PC-3 (cell line): ENCODE results near the gene ICOSLG. TPM values are rescaled to one million over a fixed set of nuclear protein-coding genes. Genes with fewer than 3 reads are reported as not detected.

Experiments
- ATAC-seq: fragments of 200-7000 bp; cut with Tn5 transposase; 2 replicates; pipeline ENCODE4 v1.9.1; 2020; ENCODE audit warnings: mild to moderate bottlenecking, moderate library complexity
- BruUV-seq: library from RNA; stranded (reverse); fragments of 400-500 nt; replicated peaks from 2 replicates; lab custom pipeline; 2021; lab: Mats Ljungman, UMichigan
- CTCF ChIA-PET: fragments of 300-600 bp; sonication (Branson Sonifier 250); formaldehyde crosslinking; loops from one replicate; lab custom pipeline; 2022; ENCODE audit warnings: antibody characterized with exemption; lab: Charles Lee
- POLR2A ChIA-PET: fragments of 300-600 bp; sonication (Branson Sonifier 250); formaldehyde crosslinking; loops from one replicate; lab custom pipeline; 2022; ENCODE audit warnings: antibody characterized with exemption; ENCODE audit not compliant: unreplicated experiment; lab: Charles Lee
- DNase-seq: peaks from one replicate; pipeline ENCODE4 v3.0.0-alpha.2; 2015
- H2AFZ ChIP-seq: fragments of 300-600 bp; sonication (generic); 2 replicates; pipeline ENCODE4 v1.6.0; 2016; ENCODE audit warnings: antibody characterized with exemption, low read length
- H3F3A ChIP-seq: fragments of 300-600 bp; sonication (generic); one replicate; pipeline ENCODE4 v1.6.0; 2017; ENCODE audit warnings: antibody characterized with exemption, low read length, control low read depth, mild to moderate bottlenecking; ENCODE audit not compliant: unreplicated experiment
- H3K27ac ChIP-seq: fragments of 300-600 bp; sonication (generic); 2 replicates; pipeline ENCODE4 v1.5.1; 2016; ENCODE audit warnings: mild to moderate bottlenecking, low read length
- H3K27me3 ChIP-seq: fragments of 300-600 bp; sonication (generic); 2 replicates; pipeline ENCODE4 v1.6.1; 2016; ENCODE audit warnings: low read length, mixed read lengths
- H3K36me3 ChIP-seq: fragments of 300-600 bp; sonication (generic); 2 replicates; pipeline ENCODE4 v1.6.1; 2016; ENCODE audit warnings: low read depth, mixed run types, low read length, mixed read lengths
- H3K4me1 ChIP-seq: fragments of 300-600 bp; sonication (generic); 2 replicates; pipeline ENCODE4 v1.5.1; 2016; ENCODE audit warnings: low read length; ENCODE audit not compliant: insufficient read depth
- H3K4me2 ChIP-seq: fragments of 300-600 bp; sonication (generic); 2 replicates; pipeline ENCODE4 v1.6.0; 2016; ENCODE audit warnings: low read length
- H3K4me3 ChIP-seq: fragments of 300-600 bp; sonication (generic); 2 replicates; pipeline ENCODE4 v1.5.1; 2016; ENCODE audit warnings: mild to moderate bottlenecking, low read length, mixed read lengths
- H3K79me2 ChIP-seq: fragments of 300-600 bp; sonication (generic); 2 replicates; pipeline ENCODE4 v1.6.1; 2017; ENCODE audit warnings: low read length, mixed read lengths
- H3K9ac ChIP-seq: fragments of 300-600 bp; sonication (generic); 2 replicates; pipeline ENCODE4 v1.6.0; 2016; ENCODE audit warnings: mild to moderate bottlenecking, low read length
- H3K9me2 ChIP-seq: fragments of 300-600 bp; sonication (generic); replicated peaks from 2 replicates; pipeline ENCODE4 v1.6.1; 2016; ENCODE audit warnings: mixed run types, low read length, mixed read lengths
- H3K9me3 ChIP-seq: fragments of 300-600 bp; sonication (generic); 2 replicates; pipeline ENCODE4 v1.6.1; 2016; ENCODE audit warnings: low read length, mixed read lengths
- H4K20me1 ChIP-seq: fragments of 300-600 bp; sonication (generic); 2 replicates; pipeline ENCODE4 v1.6.1; 2016; ENCODE audit warnings: low read length, mixed read lengths
- CTCF ChIP-seq: fragments of 300-600 bp; sonication (generic); conservative IDR thresholded peaks from 2 replicates; pipeline ENCODE4 v1.5.1; 2017; ENCODE audit warnings: antibody characterized with exemption, low read depth, mild to moderate bottlenecking, low read length
- EZH2 ChIP-seq: fragments of 300-600 bp; sonication (generic); IDR thresholded peaks from one replicate; pipeline ENCODE4 v1.6.1; 2017; ENCODE audit warnings: antibody characterized with exemption, mild to moderate bottlenecking, low read length; ENCODE audit not compliant: unreplicated experiment
- EZH2phosphoT487 ChIP-seq: fragments of 300-600 bp; sonication (generic); IDR thresholded peaks from 2 replicates; pipeline ENCODE4 v1.6.1; 2018; ENCODE audit warnings: mild to moderate bottlenecking, antibody characterized with exemption, low read length, borderline replicate concordance
- intact Hi-C: fragments of 100-400 bp; cut with micrococcal nuclease; formaldehyde crosslinking; loops from 2 replicates; pipeline ENCODE4 v1.9.0; 2023
- total RNA-seq: library from RNA; depleted of rRNA; stranded (reverse); fragments of >200 nt; gene quantifications from 2 replicates; pipeline ENCODE4 v1.2.3, GENCODE V29; 2014

Gene ICOSLG
- total RNA-seq, 1 experiment from 2014 or later: 11.6 TPM

GRCh38 chr21:44286716-44287632 lies 46.2 kb upstream of the ICOSLG start:
- Histone ChIP-seq H3K4me2 (no peak overlapping the region), H3K27me3 (no peaks in the 10 kb centered on the region), H4K20me1 (no peaks in the 10 kb centered on the region), H3K27ac (no peak overlapping the region), H3K4me1 (no peaks in the 10 kb centered on the region), H3K9ac (no peak overlapping the region), H3K4me3 (no peak overlapping the region), H2AFZ (no peak overlapping the region), H3F3A (no peaks in the 10 kb centered on the region), H3K79me2 (no peaks in the 10 kb centered on the region), H3K9me2 (no peaks in the 10 kb centered on the region), H3K9me3 (no peaks in the 10 kb centered on the region), H3K36me3 (no peaks in the 10 kb centered on the region)
- no peak for TF ChIP-seq EZH2
- no peak for TF ChIP-seq CTCF
- no peak for TF ChIP-seq EZH2phosphoT487
- no peak for ATAC-seq
- ChIA-PET POLR2A (no interaction called here), CTCF (no interaction called here)
- BruUV-seq: no TSS peak
- intact Hi-C loops: no loop called here
- no peak for DNase-seq

- H3K9me2 ChIP-seq: no peaks in the 10 kb centered on the region
- TF ChIP-seq EZH2phosphoT487 (no peak), CTCF (no peak), EZH2 (no peak)
- H2AFZ ChIP-seq: no peak overlapping the region
- POLR2A ChIA-PET: no interaction called here
- no peaks in the 10 kb centered on the region for H3K36me3 ChIP-seq
- no peaks in the 10 kb centered on the region for H3K27me3 ChIP-seq
- H3K9me3 ChIP-seq: no peaks in the 10 kb centered on the region
- intact Hi-C loops: no loop called here
- H4K20me1 ChIP-seq: no peaks in the 10 kb centered on the region
- H3K4me2 ChIP-seq: no peak overlapping the region
- ATAC-seq: no peak
- no peak for DNase-seq
- H3K4me1 ChIP-seq: no peaks in the 10 kb centered on the region
- CTCF ChIA-PET: no interaction called here
- no TSS peak for BruUV-seq
- no peak overlapping the region for H3K9ac ChIP-seq
- H3K79me2 ChIP-seq: no peaks in the 10 kb centered on the region
- H3K27ac ChIP-seq: no peak overlapping the region
- no peaks in the 10 kb centered on the region for H3F3A ChIP-seq
- H3K4me3 ChIP-seq: no peak overlapping the region
These were observed 45.5 kb upstream of the ICOSLG start for GRCh38 chr21:44286086-44286715.
